GM19397 (cell line): ENCODE measurements around the gene GID4.

Experiments used
- ATAC-seq: cut with Tn5 transposase; IDR thresholded peaks from one replicate; pipeline ENCODE4 v1.9.1; 2021; ENCODE audit warnings: mild to moderate bottlenecking, moderate library complexity; ENCODE audit not compliant: unreplicated experiment

Gene GID4

DNA sequence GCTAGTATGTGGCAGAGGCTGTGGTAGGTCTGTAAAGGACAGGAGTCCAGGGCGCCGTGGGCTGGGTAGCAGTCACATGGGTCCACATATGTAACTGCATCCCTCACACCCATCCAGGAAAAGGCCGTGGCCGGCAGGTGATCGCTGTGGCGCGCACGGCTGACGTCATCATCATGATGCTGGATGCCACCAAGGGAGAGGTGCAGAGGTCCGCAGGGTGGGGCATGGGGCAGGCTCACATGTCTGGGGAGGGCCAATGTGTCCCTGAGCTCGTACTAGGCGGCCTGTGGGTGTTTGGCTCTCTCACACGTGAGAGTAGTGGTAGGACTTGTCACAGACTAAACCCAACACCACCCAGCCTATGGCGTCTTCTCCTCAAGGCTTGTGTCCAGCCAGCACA is 60.3 kb downstream of the GID4 start:
- no peak for ATAC-seq

DNA sequence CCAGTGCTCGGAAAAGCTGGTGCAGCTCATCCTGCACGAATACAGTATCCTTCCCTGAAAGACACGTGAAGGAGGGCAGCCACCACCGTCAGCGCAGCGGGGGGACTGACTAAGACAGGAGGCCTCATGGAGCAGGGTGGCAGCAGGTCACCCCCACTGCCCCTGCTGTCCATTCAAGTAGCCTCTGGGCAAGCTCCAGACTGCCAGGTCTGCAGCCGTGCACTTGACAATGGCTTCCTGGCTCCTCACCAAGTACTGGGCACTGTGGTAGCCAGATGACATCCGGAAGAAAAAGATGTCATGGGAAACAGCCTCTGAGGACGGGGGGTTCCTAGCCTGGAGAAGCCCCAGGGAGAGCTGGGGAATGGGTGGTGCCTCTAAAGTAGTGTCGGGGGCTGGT is 61.4 kb downstream of the GID4 start:
- ATAC-seq = no peak

DNA sequence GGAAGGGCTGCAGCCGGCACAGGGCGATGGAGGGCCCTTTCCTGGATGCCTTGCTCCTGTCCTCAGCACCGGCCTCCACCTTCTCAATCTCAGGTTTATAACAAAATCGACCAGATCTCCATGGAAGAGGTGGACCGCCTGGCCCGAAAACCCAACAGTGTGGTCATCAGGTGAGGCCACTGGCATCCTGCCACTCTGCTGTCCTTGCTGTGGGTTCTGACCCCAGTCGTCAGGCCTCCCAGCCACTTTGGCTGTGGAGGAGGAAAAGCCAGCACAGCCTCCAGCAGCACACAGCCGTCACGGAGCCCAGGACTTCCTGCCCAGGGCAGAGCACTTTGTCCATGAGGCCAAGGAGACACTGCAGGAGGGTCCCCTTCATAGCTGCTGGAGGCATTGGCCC is 62.6 kb downstream of the GID4 start:
- no peak for ATAC-seq

DNA sequence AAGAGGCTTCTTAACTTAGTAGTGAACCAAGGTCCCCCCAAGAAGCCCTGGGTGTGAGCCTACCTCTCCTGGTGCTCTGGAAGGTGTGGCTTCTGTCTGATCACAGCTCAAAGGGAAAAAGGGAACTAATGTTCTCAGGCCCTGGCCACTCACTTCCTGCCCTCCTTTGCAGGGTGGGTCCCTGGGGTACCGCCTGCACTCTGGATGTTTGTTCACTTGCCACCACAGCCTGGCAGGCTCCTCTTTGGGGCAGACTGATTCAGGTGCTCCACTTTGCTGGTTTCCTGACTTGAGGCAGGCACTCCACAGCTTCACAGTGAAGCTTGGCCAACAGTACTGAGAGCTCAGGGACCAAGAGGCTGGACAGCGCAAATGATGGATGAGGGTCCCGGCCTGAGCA is 63.4 kb downstream of the GID4 start:
- ATAC-seq = no peak

DNA sequence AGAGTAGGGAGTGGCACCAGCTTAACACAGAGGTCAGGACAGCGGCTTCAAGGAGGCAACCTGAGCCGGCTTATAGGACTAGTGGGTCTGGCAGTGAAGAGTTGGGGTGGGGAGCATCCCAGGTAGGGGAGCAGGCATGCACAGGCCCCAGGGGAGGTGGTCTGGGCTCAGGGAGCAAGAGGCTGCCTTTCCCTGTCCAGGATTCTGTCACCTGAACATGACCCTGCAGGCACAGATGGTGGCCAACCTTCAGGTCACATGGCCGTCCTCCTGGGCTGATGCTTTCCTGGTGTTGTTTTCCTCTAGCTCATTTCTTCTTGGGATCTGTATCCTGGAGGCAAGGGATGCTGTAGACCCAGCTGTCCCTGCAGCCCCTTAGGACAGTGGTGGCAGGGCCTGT is 65.8 kb downstream of the GID4 start:
- no peak for ATAC-seq

DNA sequence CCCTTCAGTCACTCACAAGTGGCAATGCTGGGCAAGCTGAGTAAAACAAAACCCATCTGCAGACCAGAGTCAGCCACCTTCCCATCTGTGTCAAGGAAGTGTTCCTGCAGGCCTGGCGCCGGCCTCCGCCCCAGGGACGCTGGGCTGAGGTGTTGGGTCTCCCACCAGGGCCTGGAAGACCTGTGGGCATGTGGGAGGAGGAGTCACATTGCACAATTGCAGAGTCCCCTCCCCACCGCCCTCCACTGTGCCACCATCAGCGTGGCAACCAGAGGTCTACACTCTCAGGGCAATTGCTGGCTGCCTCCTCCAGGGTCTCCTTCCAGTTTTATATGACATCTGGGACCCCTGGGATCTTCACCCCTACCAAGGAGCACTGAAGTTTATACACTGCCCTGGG is 66.4 kb downstream of the GID4 start:
- ATAC-seq = no peak

DNA sequence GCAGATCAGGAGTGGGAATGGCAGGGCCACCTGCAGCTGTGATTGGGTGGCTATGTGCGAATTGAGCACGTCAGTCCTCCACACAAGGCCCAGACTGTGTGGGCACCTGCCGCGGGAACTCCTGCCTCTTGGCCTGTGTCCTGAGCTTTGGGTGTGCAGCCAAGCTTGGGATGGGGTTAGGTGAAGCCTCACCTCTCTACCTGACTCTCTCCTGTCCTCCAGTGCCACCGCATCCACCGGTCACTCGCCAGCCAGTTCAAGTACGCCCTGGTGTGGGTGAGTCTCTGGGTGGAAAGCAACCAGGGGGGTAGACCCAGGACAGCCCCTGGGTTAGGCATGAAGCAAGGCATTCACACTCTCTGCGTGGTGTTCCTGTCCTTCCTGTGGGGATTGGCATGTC is 67.0 kb downstream of the GID4 start:
- ATAC-seq = no peak

DNA sequence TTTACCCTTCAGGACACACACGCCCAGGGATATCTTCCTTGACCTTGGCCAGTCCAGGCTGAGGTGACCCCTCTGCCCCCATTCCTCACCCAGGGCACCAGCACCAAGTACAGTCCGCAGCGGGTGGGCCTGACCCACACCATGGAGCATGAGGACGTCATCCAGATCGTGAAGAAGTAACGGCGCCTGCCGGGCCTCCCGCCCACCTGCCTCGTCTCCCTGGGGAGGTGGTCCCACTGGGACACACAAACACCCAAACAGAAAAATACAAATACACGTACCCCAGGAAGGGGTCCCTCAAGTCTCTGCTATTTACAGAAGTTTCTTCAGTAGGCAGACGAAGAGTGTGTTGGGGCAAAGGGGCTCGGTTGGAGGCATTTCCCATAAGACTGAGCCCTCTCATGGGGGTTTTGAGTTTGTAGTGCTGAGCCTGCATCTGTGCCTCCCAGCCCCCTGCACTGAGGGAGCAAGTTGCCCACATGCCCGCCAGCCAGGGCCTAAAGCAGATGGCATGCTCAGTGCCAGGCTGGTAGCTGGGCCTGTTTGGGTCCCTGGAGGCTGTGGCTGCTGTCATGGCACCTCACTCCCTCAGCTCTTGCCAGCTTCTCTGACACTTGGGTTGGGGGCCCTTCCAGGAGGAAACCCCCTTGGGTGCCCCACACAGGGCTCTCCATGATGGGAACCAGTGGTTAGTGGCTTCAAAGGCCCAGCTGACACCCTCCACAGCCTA is 68.0 kb downstream of the GID4 start:
- no peak for ATAC-seq

DNA sequence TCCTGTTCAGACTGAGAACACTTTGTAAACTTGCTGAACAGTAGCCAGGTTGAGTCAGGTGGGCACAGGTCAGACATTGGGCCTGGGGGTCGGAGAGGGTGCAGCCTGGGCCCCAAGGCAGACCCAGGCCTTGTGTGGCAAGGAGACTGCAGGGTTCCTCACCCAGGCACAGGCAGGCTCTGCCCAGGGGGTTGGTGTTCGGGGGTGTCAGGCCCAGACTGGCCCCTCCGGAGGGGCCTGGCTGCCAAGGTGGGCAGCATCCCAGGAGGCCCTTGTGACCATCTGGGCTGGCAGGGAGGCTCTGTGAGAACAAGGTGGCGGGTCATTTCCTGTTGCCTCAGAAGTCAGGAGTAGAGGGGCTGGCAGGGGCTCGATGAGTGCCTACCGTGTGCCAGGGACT is 68.8 kb downstream of the GID4 start:
- ATAC-seq = no peak

DNA sequence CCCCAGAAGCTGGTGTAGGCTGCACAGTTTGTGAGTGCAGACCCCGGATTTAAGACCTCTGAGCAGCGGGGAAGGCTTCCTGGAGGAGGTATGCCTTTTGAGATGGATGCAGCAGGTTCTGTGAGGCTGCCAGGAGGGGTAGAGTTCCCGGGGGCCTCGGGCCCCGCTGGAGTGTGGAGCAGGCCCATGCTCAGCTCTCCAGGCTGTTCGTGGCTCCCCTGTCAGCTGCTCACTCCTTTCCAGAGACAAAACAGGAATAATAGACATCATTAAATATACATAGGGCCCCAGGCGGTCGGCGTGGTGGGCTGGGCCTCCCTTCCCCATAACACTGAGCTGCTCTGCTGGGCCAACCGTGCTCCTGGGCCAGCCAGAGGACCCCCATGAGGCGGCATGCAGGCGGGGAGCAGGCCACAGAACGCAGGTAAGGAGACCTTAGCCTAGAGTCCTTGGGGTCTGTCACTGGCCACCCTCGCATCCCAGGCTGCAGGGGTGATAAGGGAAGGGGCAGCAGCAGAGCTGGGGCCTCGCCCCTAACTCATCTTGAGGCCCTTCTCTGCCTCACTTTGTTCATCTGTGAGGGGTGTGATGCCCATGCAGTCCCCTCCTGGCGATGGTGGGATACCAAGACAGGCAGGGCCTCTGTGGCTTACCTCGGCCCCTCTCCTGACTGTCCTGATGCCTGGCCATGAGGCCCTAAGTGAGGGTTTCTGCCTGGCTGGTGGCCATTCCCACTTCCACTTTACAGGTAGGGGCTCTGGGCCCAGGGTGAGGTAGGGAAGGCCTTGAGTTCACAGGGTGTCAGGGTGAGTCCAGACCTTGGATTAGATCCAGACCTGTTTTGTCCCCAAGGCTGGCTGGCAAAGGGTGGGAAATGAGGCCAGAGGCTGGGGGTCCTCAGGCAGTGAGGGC is 69.4 kb downstream of the GID4 start, which contains the start of gene MYO15A:
Gene MYO15A, plus strand, starts transcription at position 356 of the 912 bp plus-strand sequence. CDS start 10,045 bp downstream, outside the sequence.
- no peak for ATAC-seq

DNA sequence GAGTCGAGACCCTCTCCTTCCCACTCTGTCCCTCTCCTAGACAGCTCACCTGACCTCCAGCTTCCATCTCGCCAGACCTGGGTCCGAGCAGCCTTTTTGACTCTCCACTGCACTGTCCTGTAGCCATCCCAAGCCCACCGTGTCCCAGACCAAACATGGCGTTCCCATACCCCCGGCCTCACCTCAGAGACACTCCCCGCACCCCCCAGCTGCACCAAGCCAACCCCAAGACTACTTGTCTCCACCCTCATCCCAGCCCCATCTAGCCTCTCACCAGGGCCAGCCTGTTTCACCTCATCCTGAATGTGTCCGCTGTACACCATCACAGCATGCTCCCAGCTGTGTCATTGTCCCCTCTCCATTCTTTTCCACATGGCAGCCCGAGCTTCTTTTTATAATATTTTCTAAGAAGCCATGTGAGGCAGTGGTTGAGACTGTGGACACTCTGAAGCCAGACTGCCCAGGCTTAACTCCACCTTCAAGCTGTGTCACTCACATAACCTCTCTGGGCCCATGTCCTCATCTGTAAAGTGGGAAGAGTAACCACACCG is 70.8 kb downstream of the GID4 start:
- no peak for ATAC-seq

DNA sequence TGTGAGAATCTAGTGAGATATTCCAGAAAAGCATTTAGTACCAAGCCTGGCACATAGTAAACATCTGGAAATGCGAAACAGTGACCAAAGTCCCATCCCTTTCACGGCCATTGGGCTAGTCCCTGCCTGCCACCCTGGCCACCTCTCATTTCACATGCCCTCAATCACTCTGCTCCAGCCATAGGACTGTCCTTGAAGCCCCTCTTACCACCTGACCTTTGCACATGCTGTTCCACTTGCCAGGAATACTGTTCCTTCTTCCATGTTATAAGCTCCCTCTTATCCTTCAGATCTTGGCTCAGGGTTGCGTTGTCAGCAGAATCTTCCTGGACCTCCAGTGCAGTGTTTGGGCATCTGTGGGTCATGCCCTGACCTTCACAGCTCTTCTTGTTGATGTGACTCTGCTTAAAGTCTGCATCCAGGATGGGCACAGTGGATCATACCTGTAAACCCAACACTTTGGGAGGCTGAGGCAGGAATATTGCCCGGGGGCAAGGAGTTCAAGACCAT is 71.5 kb downstream of the GID4 start:
- no peak for ATAC-seq

DNA sequence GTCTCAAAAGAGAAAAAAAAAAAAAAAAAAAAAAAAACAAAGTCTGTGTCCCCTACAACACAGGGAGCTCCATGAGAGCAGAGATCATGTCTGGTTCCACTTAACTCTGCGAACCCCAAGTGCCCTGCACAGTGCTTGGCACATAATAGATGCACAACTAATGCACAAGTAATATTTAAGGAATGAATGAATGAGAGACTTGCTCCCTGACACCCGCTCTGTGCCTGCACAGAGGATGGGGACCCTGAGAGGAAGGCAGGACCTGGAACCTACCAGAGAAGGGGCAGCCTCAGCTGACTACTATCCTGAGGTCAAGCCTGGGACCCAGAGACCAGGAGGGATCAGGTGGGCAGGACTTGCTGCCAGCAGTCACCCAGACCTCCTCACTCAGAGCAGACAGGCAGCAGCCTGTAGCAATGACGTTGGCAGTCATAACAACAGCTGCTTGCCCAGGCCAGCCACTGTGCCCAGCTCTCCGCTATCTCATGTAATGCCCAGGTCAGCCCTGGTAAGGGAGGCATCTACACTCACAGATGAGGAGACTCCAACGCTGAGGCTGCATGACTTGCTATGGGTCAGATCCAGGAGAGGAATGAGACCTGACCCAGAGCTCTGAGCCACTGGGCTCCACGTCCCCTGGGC is 72.2 kb downstream of the GID4 start:
- ATAC-seq = no peak

DNA sequence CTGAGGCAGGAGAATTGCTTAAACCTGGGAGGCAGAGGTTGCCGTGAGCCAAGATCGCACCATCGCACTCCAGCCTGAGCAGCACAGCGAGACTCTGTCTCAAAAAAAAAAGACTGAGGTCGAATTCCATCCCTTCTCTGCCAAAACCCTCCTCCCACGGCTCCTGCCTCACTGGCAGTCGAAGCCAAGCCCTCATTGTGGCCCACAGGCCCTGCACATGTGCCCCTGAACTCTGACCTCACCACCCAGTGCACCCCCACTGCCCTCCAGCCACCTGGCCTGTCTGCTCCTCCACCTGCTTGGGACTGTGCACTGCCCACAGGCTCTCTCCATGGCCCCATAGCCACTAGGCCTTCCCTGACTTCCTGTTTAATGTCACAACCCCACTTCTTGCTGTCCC is 76.3 kb downstream of the GID4 start:
- ATAC-seq = no peak

DNA sequence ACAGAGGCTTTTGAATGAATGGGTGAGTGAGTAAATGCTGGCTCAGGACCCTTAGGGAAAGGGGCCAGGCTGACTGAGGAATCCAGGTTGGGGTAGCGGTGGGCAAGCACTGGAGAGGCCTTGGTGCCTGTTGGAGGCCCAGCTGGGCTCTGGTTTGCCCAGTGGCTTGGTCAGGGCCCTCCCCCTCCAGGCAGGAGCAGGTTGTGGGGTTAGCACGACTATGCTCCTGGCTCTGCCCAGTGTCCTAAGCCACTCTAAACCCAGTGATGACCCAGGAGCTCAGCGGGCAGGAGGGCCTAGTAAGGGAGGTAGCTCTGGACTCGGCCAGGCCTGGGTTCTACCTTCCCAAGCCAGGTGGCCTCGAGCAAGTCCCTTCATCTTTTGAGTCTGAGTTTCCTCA is 76.9 kb downstream of the GID4 start:
- ATAC-seq = no peak

DNA sequence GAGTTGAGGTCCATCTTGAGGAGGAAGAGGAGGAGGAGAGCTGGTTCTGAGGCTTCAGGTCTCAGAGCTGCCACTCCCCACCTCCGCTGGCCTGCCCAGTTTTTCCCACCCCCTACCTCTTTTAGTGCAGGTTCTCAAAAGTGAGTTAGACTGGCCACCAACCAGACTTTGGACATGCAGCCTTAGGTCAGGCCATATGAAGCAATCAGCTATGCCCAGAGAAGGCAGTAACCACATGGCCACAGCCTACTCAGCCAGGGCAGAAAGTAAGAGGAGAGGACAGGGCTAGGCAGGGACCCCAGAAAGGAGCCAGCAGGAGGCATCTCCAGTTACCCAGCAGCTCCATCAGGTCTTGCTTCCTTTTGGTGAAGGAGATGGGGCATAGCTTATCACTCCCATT is 78.3 kb downstream of the GID4 start:
- no peak for ATAC-seq
